ENCODE results near the gene AKAP3.

Gene AKAP3

GRCh38 chr12:4621511-4621910 is 27.3 kb downstream of the AKAP3 start:
- no peak overlapping the region for H3K4me3 Mint-ChIP-seq
- no peaks in the 10 kb centered on the region for H3K4me1 Mint-ChIP-seq
- DNase-seq (ENCODE audit: low spot score in 2 of 2) (no peak), ATAC-seq (no peak)
- no peaks in the 10 kb centered on the region for H3K36me3 Mint-ChIP-seq
- H3K27ac Mint-ChIP-seq = no peak overlapping the region
- no peaks in the 10 kb centered on the region for H3K9me3 Mint-ChIP-seq

- H3K27ac Mint-ChIP-seq = no peak overlapping the region
- ATAC-seq (no peak), DNase-seq (ENCODE audit: low spot score in 2 of 2) (no peak)
- no peaks in the 10 kb centered on the region for H3K4me1 Mint-ChIP-seq
- H3K4me3 Mint-ChIP-seq = no peak overlapping the region
- H3K9me3 Mint-ChIP-seq = no peaks in the 10 kb centered on the region
- peaks cover 32% of the 10 kb centered on the region for H3K36me3 Mint-ChIP-seq
These were observed 33.2 kb downstream of the AKAP3 start for GRCh38 chr12:4615667-4616066.

- DNase-seq (ENCODE audit: low spot score in 2 of 2) (no peak), ATAC-seq (no peak)
- Mint-ChIP-seq H3K4me1 (peaks cover 8% of the 10 kb centered on the region), H3K36me3 (peaks cover 35% of the 10 kb centered on the region), H3K9me3 (no peaks in the 10 kb centered on the region), H3K27ac (peak overlapping the region; percentile 6), H3K4me3 (no peak overlapping the region)
These were observed 38.4 kb downstream of the AKAP3 start for GRCh38 chr12:4610481-4610880.

- no peak overlapping the region for H3K4me3 Mint-ChIP-seq
- ATAC-seq (no peak), DNase-seq (ENCODE audit: low spot score in 2 of 2) (no peak)
- H3K27ac Mint-ChIP-seq = no peak overlapping the region
- H3K4me1 Mint-ChIP-seq = peaks cover 16% of the 10 kb centered on the region
- no peaks in the 10 kb centered on the region for H3K9me3 Mint-ChIP-seq
- H3K36me3 Mint-ChIP-seq = peaks cover 33% of the 10 kb centered on the region
These were observed 39.8 kb downstream of the AKAP3 start for GRCh38 chr12:4609071-4609470.

- Mint-ChIP-seq H3K4me1 (peaks cover 16% of the 10 kb centered on the region), H3K9me3 (no peaks in the 10 kb centered on the region), H3K4me3 (no peak overlapping the region), H3K36me3 (peaks cover 15% of the 10 kb centered on the region), H3K27ac (no peak overlapping the region)
- ATAC-seq (no peak), DNase-seq (ENCODE audit: low spot score in 2 of 2) (no peak)
These were observed 41.8 kb downstream of the AKAP3 start for GRCh38 chr12:4607056-4607455.

GRCh38 chr12:4604684-4605193 is 44.1 kb downstream of the AKAP3 start:
- peak; percentile 64 to 88 for DNase-seq (ENCODE audit: low spot score in 2 of 2)
- no peaks in the 10 kb centered on the region for H3K36me3 Mint-ChIP-seq
- ATAC-seq = peak; percentile 96
- no peaks in the 10 kb centered on the region for H3K9me3 Mint-ChIP-seq
- H3K4me1 Mint-ChIP-seq = peaks cover 16% of the 10 kb centered on the region
- H3K4me3 Mint-ChIP-seq = peak overlapping the region; percentile 95
- peak overlapping the region; percentile 93 for H3K27ac Mint-ChIP-seq

GRCh38 chr12:4603946-4604345 is 44.9 kb downstream of the AKAP3 start:
- Mint-ChIP-seq H3K4me1 (peaks cover 16% of the 10 kb centered on the region), H3K9me3 (no peaks in the 10 kb centered on the region), H3K36me3 (no peaks in the 10 kb centered on the region), H3K4me3 (no peak overlapping the region), H3K27ac (no peak overlapping the region)
- no peak for ATAC-seq
- DNase-seq (ENCODE audit: low spot score in 2 of 2) = no peak

- ATAC-seq = no peak
- H3K36me3 Mint-ChIP-seq = no peaks in the 10 kb centered on the region
- H3K4me3 Mint-ChIP-seq = no peak overlapping the region
- DNase-seq (ENCODE audit: low spot score in 2 of 2) = no peak
- peaks cover 16% of the 10 kb centered on the region for H3K4me1 Mint-ChIP-seq
- no peaks in the 10 kb centered on the region for H3K9me3 Mint-ChIP-seq
- H3K27ac Mint-ChIP-seq = no peak overlapping the region
These were observed 45.4 kb downstream of the AKAP3 start for GRCh38 chr12:4603421-4603820.

- Mint-ChIP-seq H3K9me3 (no peaks in the 10 kb centered on the region), H3K4me1 (no peaks in the 10 kb centered on the region), H3K36me3 (no peaks in the 10 kb centered on the region), H3K4me3 (no peak overlapping the region), H3K27ac (no peak overlapping the region)
- DNase-seq (ENCODE audit: low spot score in 2 of 2) (no peak), ATAC-seq (no peak)
These were observed 53.0 kb downstream of the AKAP3 start for GRCh38 chr12:4595881-4596280.

- no peak for ATAC-seq
- H3K9me3 Mint-ChIP-seq = no peaks in the 10 kb centered on the region
- H3K4me3 Mint-ChIP-seq = no peak overlapping the region
- DNase-seq (ENCODE audit: low spot score in 2 of 2) = no peak
- H3K36me3 Mint-ChIP-seq = no peaks in the 10 kb centered on the region
- no peaks in the 10 kb centered on the region for H3K4me1 Mint-ChIP-seq
- H3K27ac Mint-ChIP-seq = no peak overlapping the region
These were observed 57.6 kb downstream of the AKAP3 start for GRCh38 chr12:4591180-4591687.

- Mint-ChIP-seq H3K9me3 (no peaks in the 10 kb centered on the region), H3K4me1 (no peaks in the 10 kb centered on the region), H3K36me3 (no peaks in the 10 kb centered on the region), H3K27ac (no peak overlapping the region), H3K4me3 (no peak overlapping the region)
- no peak for DNase-seq (ENCODE audit: low spot score in 2 of 2)
- no peak for ATAC-seq
These were observed 58.9 kb downstream of the AKAP3 start for GRCh38 chr12:4589941-4590340.

- no peak for DNase-seq (ENCODE audit: low spot score in 2 of 2)
- ATAC-seq = no peak
- Mint-ChIP-seq H3K27ac (no peak overlapping the region), H3K36me3 (no peaks in the 10 kb centered on the region), H3K9me3 (no peaks in the 10 kb centered on the region), H3K4me1 (no peaks in the 10 kb centered on the region), H3K4me3 (no peak overlapping the region)
These were observed 59.9 kb downstream of the AKAP3 start for GRCh38 chr12:4588916-4589315.

- no peaks in the 10 kb centered on the region for H3K36me3 Mint-ChIP-seq
- DNase-seq (ENCODE audit: low spot score in 2 of 2) = no peak
- ATAC-seq = no peak
- no peak overlapping the region for H3K27ac Mint-ChIP-seq
- no peak overlapping the region for H3K4me3 Mint-ChIP-seq
- H3K9me3 Mint-ChIP-seq = no peaks in the 10 kb centered on the region
- H3K4me1 Mint-ChIP-seq = no peaks in the 10 kb centered on the region
These were observed 61.7 kb downstream of the AKAP3 start for GRCh38 chr12:4587108-4587507.

GRCh38 chr12:4586500-4586899 is 62.4 kb downstream of the AKAP3 start:
- no peak for DNase-seq (ENCODE audit: low spot score in 2 of 2)
- no peaks in the 10 kb centered on the region for H3K36me3 Mint-ChIP-seq
- H3K4me1 Mint-ChIP-seq = no peaks in the 10 kb centered on the region
- no peaks in the 10 kb centered on the region for H3K9me3 Mint-ChIP-seq
- ATAC-seq = no peak
- no peak overlapping the region for H3K27ac Mint-ChIP-seq
- no peak overlapping the region for H3K4me3 Mint-ChIP-seq

- Mint-ChIP-seq H3K36me3 (no peaks in the 10 kb centered on the region), H3K4me3 (no peak overlapping the region), H3K9me3 (no peaks in the 10 kb centered on the region), H3K4me1 (no peaks in the 10 kb centered on the region), H3K27ac (no peak overlapping the region)
- DNase-seq (ENCODE audit: low spot score in 2 of 2) (no peak), ATAC-seq (no peak)
These were observed 64.0 kb downstream of the AKAP3 start for GRCh38 chr12:4584896-4585295.

GRCh38 chr12:4584281-4584680 is 64.6 kb downstream of the AKAP3 start:
- Mint-ChIP-seq H3K9me3 (no peaks in the 10 kb centered on the region), H3K4me1 (no peaks in the 10 kb centered on the region), H3K27ac (no peak overlapping the region), H3K4me3 (no peak overlapping the region), H3K36me3 (no peaks in the 10 kb centered on the region)
- no peak for DNase-seq (ENCODE audit: low spot score in 2 of 2)
- no peak for ATAC-seq

GRCh38 chr12:4580281-4580688 is 68.6 kb downstream of the AKAP3 start:
- no peak overlapping the region for H3K4me3 Mint-ChIP-seq
- no peak overlapping the region for H3K27ac Mint-ChIP-seq
- ATAC-seq (no peak), DNase-seq (ENCODE audit: low spot score in 2 of 2) (no peak)
- no peaks in the 10 kb centered on the region for H3K9me3 Mint-ChIP-seq
- H3K36me3 Mint-ChIP-seq = no peaks in the 10 kb centered on the region
- H3K4me1 Mint-ChIP-seq = no peaks in the 10 kb centered on the region
